A172 (cell line): ENCODE data around the gene FOXP1. TPM values are rescaled to one million over a fixed set of nuclear protein-coding genes. Genes with fewer than 3 reads are reported as not detected.

ENCODE experiments used
- DNase-seq: peaks from one replicate; pipeline ENCODE4 v3.0.0-alpha.2; 2015; ENCODE audit warnings: low spot score
- total RNA-seq: library from RNA; depleted of rRNA; stranded (reverse); fragments of >200 nt; shearing (Covaris generic); gene quantifications from 2 replicates; pipeline ENCODE4 v1.2.3, GENCODE V29; 2014

FOXP1 gene
- total RNA-seq, 1 experiment from 2014 or later: 10.3 TPM

- no peak for DNase-seq
Measured at GRCh38 chr3:71309342-71309741, 274.2 kb downstream of the FOXP1 start.

DNA sequence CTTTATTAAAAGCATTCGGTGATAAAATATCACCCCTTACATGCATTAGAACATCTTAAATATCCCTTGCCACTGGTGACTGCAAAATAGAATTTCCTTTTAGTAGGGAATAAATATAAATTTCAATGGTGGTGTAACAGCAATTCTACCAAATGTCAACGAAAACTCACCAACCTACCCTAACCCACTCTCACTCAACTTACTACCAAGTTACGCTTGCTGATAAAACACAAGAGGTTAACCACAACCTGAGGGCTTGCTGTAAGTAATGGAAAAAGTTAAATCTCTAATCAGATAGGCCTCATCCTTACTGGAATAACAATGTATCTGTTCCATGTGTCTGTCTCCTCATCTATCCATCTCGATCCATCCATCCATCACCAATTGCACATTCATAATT is 274.7 kb downstream of the FOXP1 start:
- DNase-seq: no peak

DNA sequence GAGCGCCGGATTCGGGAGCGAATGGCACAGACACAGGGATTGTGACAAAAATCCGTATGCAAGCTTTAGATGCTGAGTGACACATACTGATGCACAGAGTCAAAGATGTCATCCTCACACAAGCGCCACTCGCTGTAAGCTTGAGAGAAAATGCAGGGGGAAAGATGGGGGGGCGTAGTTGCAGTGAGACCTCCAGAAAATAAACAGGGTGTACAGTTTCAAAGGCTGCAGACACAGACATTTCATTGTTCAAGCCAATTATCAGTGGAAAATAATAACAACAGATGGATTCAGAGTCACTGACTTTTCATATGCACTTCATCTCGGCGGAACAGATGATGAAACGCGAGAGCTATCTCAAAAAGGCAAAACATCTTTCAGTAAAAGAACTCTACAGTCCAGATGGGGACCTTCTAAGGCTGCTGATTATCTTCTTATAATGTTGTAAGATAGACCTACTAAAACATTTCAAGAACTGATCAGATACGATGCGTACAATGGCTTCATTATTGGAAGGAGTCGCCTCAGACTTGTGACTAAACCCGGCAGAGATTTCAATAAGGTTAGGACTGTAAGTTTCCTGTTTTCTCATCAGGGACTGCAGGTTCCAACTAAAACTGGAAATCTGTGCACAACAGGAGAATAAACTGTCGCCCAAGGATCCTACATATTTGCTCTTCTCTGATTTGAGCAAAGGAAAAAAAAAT is 275.4 kb downstream of the FOXP1 start:
- no peak for DNase-seq

DNA sequence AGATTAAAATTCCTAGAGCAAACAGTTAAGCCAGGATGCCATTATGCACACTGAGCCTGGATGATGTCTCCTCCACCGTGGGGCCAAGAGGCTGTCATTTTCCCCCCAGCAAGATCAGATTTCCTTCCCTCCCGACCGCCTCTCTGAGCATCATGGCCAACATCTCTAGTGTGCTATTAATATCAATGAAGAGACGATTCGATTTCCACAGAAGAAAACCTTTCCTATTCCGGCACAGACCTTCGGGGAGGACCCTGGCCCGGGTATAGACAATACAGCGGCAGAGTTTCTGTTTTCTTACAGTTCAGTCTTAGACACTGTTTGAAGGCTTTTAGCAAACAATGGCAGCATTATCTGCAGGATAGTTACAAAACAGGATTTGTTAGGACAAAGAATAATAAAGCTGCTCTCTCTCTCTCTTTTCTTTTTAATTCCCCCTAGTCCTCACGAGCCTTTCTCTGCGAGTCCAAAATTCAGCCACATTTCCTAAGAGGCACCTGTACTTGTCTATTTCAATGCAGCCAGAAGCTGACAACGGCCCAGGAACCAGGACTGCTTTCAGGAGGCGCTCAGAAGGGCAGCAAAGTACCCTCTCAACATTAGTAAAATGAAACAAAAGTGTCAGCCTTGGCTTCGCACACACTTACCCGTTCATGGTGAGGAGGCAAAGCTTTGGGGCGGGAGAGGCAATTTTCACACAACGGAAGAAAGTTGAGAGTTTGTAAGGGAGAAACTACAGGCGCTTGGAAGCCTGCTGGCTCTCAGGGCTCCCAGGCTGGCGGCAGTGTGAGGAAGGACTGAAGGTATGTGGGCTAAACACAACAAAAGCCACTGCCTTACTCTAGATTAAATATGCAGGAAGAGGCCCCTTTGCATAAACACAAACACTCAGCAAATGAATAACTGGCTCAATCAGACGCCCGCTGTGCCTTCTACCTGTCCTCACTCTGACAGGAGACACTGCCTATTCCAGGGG is 278.0 kb downstream of the FOXP1 start:
- no peak for DNase-seq

DNA sequence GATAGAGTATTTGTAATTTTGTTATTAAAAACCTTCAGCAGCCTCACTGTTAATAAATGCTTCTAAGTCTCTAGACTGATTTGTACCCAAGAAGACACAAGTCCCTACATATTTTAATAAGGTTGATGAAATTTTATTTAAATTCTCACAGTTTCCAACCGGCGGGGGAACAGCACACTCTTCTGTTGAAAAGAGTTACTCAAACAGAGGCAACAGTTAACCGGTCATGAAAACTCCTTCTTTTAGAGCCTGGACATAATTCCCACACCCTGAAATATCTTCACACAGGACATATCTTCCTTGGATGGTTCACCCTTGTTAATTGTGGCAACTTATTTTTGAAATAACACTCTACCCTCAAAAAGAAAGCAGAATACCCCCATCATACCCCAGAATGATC is 278.8 kb downstream of the FOXP1 start:
- no peak for DNase-seq

DNA sequence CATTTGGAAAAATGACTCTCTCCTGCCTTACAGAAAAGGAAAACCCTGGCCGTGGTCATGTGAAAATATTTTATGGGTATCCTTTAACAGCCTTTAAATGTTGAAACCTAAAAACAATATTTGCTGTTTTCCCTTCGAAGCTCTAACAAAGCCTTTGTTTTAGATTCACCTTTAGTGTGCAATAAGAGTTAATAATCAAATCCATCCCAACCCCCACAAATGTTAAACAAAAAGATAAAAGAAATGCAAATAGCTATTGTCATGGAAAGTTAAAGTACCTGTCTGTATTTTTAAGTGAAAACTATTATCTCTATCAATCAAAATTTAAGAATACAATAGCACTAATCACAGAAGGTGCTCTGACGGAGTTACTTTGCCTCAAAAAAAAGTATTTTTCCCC is 279.3 kb downstream of the FOXP1 start:
- no peak for DNase-seq

DNA sequence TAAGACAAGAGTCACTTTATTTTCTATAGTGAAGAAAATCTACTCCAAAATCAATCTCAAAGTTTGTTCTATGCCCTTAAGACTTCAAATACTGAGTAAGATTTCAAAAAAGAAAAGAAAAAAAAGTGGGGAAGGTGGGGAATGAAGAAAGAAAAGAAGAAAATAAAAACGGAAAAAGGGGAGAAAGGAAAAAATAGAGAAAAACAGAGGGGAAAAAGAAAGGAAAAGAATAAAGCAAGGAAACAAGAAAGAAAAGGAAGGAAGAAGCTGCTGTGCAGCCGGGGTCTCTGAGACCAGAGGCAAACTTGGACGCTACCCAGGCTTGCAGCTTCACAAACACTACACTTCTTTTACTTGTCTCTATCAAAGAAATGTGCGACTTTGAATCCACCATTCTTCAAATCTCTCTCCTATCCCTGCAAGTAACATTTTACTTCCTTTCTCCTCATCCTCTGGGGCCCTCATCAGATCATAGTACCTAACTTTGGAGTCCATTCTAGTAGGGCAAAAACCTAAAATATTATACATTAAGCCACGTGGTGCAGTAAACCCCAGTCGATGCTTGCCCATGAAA is 279.8 kb downstream of the FOXP1 start:
- DNase-seq: no peak

DNA sequence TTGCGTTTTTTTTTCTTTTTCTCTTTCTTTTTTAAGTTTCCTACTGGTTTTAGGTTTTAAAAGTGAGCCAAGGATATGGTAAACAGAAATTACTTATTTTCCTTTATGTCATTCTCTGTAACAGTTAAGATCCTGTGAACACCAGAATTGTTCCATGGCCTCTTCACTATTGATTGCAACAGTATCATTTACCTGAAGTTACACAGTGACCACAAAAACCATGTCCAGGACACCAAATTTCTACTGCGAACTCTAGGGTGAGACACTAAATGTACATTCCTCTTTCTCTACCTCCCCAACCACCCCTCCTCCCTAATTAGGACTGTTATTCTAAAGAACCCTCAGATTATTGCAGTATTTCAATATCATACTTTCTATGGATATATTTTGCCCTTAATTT is 280.9 kb downstream of the FOXP1 start:
- DNase-seq: no peak

DNA sequence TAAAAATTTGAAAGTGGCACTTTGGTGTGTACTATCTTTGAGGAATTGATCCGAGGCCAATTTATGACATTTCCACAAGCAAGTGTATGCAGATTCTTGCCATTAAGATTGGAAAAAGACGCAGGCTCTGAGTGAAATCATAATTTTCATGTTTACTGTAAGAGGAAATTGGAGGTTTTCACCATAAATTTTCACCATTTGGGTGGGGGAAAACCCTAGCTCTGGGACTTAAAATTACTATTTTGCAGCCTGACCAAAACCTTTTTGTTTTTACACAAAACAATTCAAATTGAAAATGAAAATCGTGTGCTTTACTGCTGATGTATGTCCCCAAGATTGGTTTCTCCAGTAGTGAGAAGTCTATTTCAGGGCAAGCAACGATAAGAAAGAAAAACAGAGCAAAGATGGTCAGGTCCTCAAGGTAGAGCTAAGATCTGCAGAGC is 282.6 kb downstream of the FOXP1 start:
- DNase-seq: no peak

DNA sequence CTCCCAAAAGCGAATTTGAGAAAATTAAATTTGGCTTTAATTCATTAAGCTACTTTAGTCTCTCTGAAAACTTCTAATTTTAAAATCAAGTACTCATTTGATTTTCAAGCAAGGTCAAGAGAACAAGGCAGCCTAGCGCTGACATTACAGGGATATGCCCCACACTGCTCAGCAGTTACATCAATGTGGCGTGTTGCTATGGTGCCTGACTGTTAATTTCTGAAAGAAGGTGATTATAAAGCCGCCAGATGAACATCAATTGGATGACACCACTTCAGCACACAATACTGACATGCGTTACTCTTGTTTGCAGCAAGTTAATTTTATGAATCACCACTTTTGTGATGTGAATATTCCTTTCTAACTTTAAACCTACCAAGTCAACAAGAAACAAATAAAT is 284.4 kb downstream of the FOXP1 start:
- DNase-seq: no peak

GRCh38 chr3:71294919-71295318 is 288.6 kb downstream of the FOXP1 start:
- no peak for DNase-seq

DNA sequence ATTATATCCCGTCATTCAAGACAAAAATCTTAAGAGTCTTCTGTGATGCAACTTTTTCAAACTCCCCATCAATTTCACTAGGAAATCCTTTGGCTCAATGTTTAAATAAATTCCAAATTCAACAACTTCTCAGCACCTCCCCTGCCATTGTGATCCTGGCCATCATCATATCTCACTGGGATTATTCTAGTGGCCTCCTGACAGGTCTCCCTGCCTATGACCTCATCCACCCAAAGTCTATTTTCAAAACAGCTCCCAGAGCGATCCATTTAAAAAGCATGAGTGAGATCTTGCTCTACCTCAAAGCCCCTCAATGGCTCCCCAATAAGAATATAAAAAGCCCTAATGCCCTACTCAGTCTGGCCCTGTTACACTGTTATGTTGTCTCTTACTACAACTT is 293.2 kb downstream of the FOXP1 start:
- DNase-seq: no peak

DNA sequence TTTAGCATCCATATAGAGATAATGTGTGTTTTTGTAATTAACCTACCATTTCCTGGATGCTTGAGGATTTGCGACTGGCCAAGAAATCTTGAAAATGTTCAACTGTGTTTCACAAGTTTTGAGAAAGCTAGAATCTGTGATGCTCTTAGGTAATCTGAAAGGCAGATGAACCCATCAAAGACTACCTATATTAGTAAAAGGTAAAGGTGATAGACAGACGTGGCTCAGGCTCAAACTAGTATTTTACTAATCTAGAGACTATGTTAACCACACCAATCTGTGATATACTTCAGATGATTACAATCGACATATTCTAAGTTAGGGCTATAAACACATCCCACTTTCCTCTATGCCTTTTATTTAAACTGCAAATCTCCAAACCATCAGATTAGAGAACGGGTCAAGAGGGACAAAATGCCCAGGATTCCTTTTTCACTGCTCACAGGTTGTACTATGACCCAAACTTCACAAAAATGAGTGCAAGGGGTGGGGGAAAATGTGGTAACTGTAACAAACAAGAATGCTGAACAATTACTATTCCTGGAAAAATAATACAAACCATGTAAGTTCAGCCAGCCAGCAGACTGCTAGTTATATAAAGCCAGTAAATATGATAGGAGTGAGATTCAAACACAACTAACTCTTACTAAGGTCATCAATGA is 295.1 kb downstream of the FOXP1 start:
- DNase-seq: no peak

GRCh38 chr3:71285086-71285485 is 298.4 kb downstream of the FOXP1 start:
- DNase-seq: no peak

DNA sequence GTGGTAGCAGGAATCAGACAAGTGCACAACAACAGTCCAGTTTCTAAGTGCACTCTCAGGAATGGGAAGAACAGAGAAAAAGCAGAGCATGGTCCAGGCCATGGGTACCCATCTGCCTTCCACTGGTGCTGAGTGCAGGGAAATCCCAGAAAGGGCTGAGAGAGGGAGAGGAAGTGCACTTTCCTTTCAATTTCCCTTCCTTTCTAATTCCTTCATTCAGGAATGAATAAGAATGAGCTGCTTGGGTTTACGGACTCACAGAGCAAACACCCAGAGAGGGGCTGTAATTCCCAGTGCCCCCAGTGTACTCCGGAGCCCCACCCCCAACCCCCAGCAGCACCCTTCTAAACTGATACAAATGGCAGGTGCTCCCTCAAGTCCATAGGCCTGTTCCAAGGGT is 300.6 kb downstream of the FOXP1 start:
- DNase-seq: no peak

- DNase-seq: no peak
Measured at GRCh38 chr3:71281280-71281679, 302.2 kb downstream of the FOXP1 start.

GRCh38 chr3:71277341-71277740 is 306.2 kb downstream of the FOXP1 start:
- DNase-seq: no peak

GRCh38 chr3:71276531-71276930 is 307.0 kb downstream of the FOXP1 start:
- DNase-seq: no peak

GRCh38 chr3:71273453-71273852 is 310.1 kb downstream of the FOXP1 start:
- DNase-seq: no peak

DNA sequence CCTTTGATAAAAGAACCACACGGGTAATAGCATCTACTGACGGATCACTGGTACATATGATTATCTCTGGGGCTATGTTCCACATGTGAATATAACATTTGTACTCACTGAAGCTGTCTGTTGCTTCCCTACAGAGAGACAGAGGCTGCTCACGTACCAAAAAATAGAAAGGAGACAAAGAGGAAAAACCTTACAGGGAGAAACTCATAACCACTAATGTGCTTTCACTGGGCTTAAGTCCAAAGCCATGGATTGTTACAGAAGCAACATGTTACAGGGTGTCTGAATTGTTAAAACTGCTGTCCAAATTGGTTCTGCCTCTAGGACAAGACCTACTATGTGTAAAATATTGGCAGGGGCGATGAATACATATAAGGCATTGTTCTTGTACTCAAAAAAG is 311.9 kb downstream of the FOXP1 start:
- DNase-seq: no peak

DNA sequence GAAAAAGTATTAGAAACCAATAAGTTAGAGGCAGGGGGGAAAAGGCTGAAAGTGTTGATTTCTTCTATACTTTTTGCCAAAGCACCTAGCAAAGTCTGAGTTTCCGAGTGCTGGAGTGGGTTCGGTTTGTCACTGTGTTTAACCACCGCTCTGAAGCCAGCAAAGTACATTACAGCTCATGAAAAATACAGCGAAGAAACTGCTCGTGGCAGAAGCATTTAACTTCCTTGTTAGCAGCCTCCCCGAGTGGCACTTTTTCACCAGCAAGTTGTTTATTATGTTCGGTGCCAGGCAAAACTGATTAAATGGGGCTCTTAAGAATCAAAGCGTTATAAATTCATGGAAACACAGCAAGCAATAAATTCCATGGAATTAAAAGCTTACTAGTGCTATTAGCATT is 313.6 kb downstream of the FOXP1 start:
- no peak for DNase-seq

DNA sequence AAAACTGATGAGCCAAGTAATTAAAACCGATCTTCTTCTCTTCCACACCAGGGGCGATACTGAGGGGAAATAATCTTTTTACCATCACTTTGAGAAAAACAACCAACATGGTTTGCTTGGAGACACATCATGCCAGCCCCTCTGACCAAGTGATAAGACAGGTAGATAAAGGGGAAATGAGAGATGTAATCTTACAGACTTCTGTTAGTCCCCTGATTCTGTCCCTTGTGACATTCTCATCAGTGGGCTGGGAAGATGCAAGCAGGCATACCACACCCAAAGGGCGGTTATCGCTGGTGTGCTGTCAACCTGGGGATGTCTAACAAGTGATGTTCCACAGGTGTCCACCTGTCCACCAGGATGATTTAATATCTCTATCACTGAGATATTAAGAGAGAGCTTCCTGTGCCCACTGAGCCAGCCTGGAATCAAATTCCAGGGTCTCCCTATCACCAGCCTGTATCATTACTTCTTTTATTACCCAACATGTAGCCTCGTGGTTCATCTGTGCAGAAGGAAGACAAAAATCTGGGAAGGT is 315.0 kb downstream of the FOXP1 start:
- no peak for DNase-seq
